ENCODE data around the gene DEDD2.

Gene DEDD2

DNA sequence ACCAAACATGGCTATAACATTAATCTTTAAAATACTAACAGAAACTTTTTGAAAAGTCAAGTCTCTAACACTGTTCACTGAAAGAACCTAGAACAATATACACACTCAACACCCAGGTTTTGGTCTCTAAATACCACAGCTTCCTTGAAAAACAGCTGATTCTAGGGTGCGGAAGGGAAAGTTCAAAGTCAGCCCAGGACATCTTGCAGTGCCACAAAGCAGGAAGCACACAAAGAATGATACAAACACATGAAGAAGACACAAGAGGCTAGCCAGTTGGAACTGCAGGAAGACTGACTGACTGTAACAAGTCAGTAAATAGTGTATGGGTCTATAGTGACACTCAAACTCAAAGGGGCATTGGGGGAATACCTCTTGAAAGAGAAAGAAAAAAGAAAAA, 4.6 kb downstream of the DEDD2 start:
- DNase-seq: no peak
- H3K4me3 Mint-ChIP-seq: no peak overlapping the region
- H3K36me3 Mint-ChIP-seq (ENCODE audit: low read depth): peaks cover 50% of the 10 kb centered on the region
- H3K9me3 Mint-ChIP-seq: no peaks in the 10 kb centered on the region
- TF ChIP-seq, protein P1, sequence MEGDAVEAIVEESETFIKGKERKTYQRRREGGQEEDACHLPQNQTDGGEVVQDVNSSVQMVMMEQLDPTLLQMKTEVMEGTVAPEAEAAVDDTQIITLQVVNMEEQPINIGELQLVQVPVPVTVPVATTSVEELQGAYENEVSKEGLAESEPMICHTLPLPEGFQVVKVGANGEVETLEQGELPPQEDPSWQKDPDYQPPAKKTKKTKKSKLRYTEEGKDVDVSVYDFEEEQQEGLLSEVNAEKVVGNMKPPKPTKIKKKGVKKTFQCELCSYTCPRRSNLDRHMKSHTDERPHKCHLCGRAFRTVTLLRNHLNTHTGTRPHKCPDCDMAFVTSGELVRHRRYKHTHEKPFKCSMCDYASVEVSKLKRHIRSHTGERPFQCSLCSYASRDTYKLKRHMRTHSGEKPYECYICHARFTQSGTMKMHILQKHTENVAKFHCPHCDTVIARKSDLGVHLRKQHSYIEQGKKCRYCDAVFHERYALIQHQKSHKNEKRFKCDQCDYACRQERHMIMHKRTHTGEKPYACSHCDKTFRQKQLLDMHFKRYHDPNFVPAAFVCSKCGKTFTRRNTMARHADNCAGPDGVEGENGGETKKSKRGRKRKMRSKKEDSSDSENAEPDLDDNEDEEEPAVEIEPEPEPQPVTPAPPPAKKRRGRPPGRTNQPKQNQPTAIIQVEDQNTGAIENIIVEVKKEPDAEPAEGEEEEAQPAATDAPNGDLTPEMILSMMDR (IDR thresholded peaks at IDR 0.05): no peak
- peaks cover 5% of the 10 kb centered on the region for H3K27me3 Mint-ChIP-seq (ENCODE audit: low read depth, poor library complexity)
- H3K4me1 Mint-ChIP-seq: peaks cover 21% of the 10 kb centered on the region
- no peak overlapping the region for H3K27ac Mint-ChIP-seq

DNA sequence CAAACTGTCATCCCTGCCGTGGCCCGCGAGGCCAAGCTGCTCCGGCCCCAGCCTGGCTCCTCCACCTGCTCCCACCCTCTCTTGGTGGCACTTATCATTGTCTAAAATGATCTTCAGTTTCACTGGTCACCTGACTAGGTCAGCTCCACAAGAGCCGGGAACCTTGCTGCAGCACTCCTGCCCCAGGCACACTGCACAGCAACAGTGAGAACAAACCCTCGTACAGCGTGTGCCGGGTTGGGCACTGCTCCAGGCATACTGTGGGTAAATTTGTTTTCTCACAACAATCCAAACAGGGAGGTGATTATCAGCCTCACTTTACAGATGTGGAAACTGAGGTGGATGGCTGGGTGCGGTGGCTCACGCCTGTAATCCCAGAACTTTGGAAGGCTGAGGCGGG, 8.9 kb downstream of the DEDD2 start:
- peaks cover 43% of the 10 kb centered on the region for H3K36me3 Mint-ChIP-seq (ENCODE audit: low read depth)
- no peak overlapping the region for H3K4me3 Mint-ChIP-seq
- no peak for DNase-seq
- TF ChIP-seq, protein P1 (IDR thresholded peaks at IDR 0.05): no peak
- peaks cover 7% of the 10 kb centered on the region for H3K27me3 Mint-ChIP-seq (ENCODE audit: low read depth, poor library complexity)
- peaks cover 10% of the 10 kb centered on the region for H3K4me1 Mint-ChIP-seq
- no peaks in the 10 kb centered on the region for H3K9me3 Mint-ChIP-seq
- no peak overlapping the region for H3K27ac Mint-ChIP-seq

DNA sequence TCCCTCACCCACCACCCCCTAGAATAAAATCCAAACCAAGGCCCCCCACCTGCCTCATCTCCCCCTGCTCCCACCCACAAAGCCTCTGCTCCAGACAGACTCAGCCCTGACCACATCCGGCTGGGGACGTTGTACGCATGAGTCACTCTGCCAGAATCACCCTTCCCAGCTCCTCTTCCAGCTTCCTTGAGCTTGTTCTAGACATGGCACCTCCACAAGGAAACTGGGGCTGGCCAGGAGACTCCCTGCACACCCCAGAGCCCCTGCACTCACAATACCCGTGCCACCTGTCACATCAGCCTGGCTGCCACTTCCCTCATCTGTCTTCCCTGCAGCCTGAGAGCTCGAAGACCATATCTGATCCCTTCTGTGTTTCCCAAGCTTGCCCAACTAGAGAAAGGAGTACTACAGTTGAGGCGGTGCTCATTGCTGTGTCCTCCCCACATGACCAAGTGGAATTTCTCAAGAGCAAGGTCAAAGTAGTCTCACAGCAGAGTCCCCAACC, 9.7 kb downstream of the DEDD2 start:
- peak overlapping the region; percentile 91 for H3K27ac Mint-ChIP-seq
- H3K27me3 Mint-ChIP-seq (ENCODE audit: low read depth, poor library complexity): peaks cover 7% of the 10 kb centered on the region
- H3K4me3 Mint-ChIP-seq: no peak overlapping the region
- TF ChIP-seq, protein P1 (IDR thresholded peaks at IDR 0.05): no peak
- H3K9me3 Mint-ChIP-seq: no peaks in the 10 kb centered on the region
- peaks cover 10% of the 10 kb centered on the region for H3K4me1 Mint-ChIP-seq
- peaks cover 41% of the 10 kb centered on the region for H3K36me3 Mint-ChIP-seq (ENCODE audit: low read depth)
- DNase-seq: no peak

DNA sequence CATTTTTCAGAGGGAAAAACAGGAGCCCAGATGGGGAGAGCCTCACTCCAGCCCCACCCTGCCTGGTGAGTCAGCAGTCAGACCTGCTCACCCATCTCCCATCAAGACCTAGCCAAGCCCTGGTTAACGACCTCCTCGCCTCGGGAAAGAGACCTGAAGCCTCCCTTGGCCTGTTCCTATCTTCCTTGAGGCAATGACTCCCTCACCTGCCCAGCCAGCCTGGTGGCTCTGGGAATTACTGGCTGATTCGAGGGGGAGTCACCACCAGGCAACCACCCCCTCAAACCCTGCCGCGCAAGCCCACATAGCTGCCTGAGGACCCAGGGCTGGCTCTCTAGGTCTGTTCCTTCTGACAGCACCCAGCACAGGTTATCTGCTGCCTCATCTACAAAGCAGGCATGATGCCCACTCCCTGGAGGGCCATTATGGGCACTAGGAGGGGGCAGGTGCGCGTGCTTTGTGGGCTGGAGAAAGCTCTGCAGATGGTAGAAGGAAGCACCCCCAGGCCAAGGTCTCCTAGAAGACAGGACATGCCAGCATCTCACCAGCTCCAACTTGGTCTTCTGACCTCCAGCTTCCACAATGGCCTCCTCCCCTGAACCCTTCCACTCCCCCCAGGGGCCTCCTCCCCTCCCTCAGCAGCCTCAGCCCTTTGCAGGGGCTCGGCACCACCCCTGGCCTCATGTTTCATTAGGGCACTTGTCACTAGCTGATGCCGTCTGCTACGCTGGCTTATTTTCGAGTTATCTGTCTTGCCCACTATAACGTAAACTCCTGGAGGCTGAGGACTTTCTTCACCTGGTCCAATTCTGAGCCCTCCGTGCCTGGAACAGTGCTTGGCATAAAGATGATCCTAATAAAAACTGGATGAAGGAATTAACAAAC, 10.4 kb downstream of the DEDD2 start:
- peaks cover 44% of the 10 kb centered on the region for H3K36me3 Mint-ChIP-seq (ENCODE audit: low read depth)
- H3K27ac Mint-ChIP-seq: peak overlapping the region; percentile 91

DNA sequence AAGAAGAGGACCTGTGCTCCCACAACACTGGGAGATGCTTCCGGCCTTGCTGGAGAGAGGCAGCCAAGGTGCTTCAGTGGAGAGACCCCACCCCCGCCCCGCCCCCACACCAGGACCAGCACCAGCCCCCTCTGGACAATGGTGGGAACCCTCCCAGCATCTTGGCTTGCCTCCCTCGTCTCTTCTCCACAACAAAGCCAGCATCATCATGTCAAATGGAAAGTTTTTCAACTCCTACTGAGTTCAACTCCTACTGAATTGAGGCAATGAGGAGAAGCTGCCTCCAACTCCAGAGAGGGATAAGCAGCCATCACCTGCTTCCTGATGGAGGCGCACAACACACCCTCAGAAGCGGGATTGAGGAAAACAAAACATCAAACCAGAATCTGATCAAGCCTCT, 12.8 kb downstream of the DEDD2 start:
- no peak for DNase-seq
- Mint-ChIP-seq H3K4me3 (no peak overlapping the region), H3K4me1 (peaks cover 10% of the 10 kb centered on the region), H3K27me3 (ENCODE audit: low read depth, poor library complexity) (peaks cover 7% of the 10 kb centered on the region), H3K36me3 (ENCODE audit: low read depth) (peaks cover 46% of the 10 kb centered on the region), H3K27ac (no peak overlapping the region), H3K9me3 (no peaks in the 10 kb centered on the region)
- TF ChIP-seq, protein P1 (IDR thresholded peaks at IDR 0.05): no peak

More for the DNA sequence above, 10.4 kb downstream of the DEDD2 start:
- peaks cover 10% of the 10 kb centered on the region for H3K4me1 Mint-ChIP-seq
- no peaks in the 10 kb centered on the region for H3K9me3 Mint-ChIP-seq
- TF ChIP-seq, protein P1 (IDR thresholded peaks at IDR 0.05): no peak
- DNase-seq: no peak
- peaks cover 7% of the 10 kb centered on the region for H3K27me3 Mint-ChIP-seq (ENCODE audit: low read depth, poor library complexity)
- no peak overlapping the region for H3K4me3 Mint-ChIP-seq

All from nephron progenitor cell (in vitro differentiated cells).